ENCODE results near the gene XPR1. TPM values are rescaled to one million over a fixed set of nuclear protein-coding genes. Genes with fewer than 3 reads are reported as not detected.
"Not testable (repeated sequence)": the region's sequence is repeated elsewhere in the genome, so short reads cannot be mapped to it uniquely, and the experiment has no call there.

XPR1 gene
- total and polyA plus RNA-seq, 2 experiments from 2014 or later: 4.9 to 15.6 TPM

GRCh38 chr1:180851995-180852887 lies 220.4 kb downstream of the XPR1 start:
- Histone ChIP-seq H3K9me2 (ENCODE audit: insufficient read depth) (no peaks in the 10 kb centered on the region), H3F3A (ENCODE audit: insufficient read depth) (no peaks in the 10 kb centered on the region), H3K4me1 (ENCODE audit: insufficient read depth) (no peaks in the 10 kb centered on the region), H4K20me1 (ENCODE audit: insufficient read depth) (no peaks in the 10 kb centered on the region), H3K27me3 (replicated peaks; ENCODE audit: insufficient read depth) (no peaks in the 10 kb centered on the region), H3K4me3 (no peak overlapping the region), H3K79me2 (ENCODE audit: insufficient read depth) (no peaks in the 10 kb centered on the region), H3K36me3 (ENCODE audit: low read depth) (no peaks in the 10 kb centered on the region), H2AFZ (no peak overlapping the region), H3K27ac (no peak overlapping the region), H3K9me3 (ENCODE audit: low read depth) (no peaks in the 10 kb centered on the region), H3K4me2 (ENCODE audit: unreplicated experiment) (no peak overlapping the region), H3K9ac (no peak overlapping the region)
- DNase-seq: no peak
- 96% methylated on average over 8 of the region's 8 CpGs for WGBS, 2 experiments (ENCODE audit: low coverage in 1 of 2, low lambda C conversion rate in 2 of 2, missing lambda C conversion rate in 2 of 2)
- TF ChIP-seq EZH2 (IDR thresholded peaks at IDR 0.05; ENCODE audit: insufficient read depth, poor library complexity, severe bottlenecking) (no peak), EZH2phosphoT487 (IDR thresholded peaks at IDR 0.05; ENCODE audit: insufficient read depth, low read depth) (no peak)
- in situ Hi-C loops (cut with MboI): no loop called here

GRCh38 chr1:180854001-180854400 lies 222.2 kb downstream of the XPR1 start:
- H3K4me3 ChIP-seq: no peak overlapping the region
- no peak overlapping the region for H3K27ac ChIP-seq
- in situ Hi-C loops (cut with MboI): no loop called here
- no peak for DNase-seq
- no peaks in the 10 kb centered on the region for H3K4me1 ChIP-seq (ENCODE audit: insufficient read depth)
- no peaks in the 10 kb centered on the region for H3F3A ChIP-seq (ENCODE audit: insufficient read depth)
- H3K9me2 ChIP-seq (ENCODE audit: insufficient read depth): no peaks in the 10 kb centered on the region
- H3K9me3 ChIP-seq (ENCODE audit: low read depth): no peaks in the 10 kb centered on the region
- no peak overlapping the region for H2AFZ ChIP-seq
- TF ChIP-seq EZH2 (IDR thresholded peaks at IDR 0.05; ENCODE audit: insufficient read depth, poor library complexity, severe bottlenecking): no peak
- WGBS, 2 experiments (ENCODE audit: low coverage in 1 of 2, low lambda C conversion rate in 2 of 2, missing lambda C conversion rate in 2 of 2): 79 to 90% methylated on average over 2 of the region's 2 CpGs
- H3K27me3 ChIP-seq (replicated peaks; ENCODE audit: insufficient read depth): no peaks in the 10 kb centered on the region
- H3K4me2 ChIP-seq (ENCODE audit: unreplicated experiment): no peak overlapping the region
- H3K9ac ChIP-seq: no peak overlapping the region
- H3K36me3 ChIP-seq (ENCODE audit: low read depth): no peaks in the 10 kb centered on the region
- H4K20me1 ChIP-seq (ENCODE audit: insufficient read depth): no peaks in the 10 kb centered on the region
- no peaks in the 10 kb centered on the region for H3K79me2 ChIP-seq (ENCODE audit: insufficient read depth)

- no peak for TF ChIP-seq EZH2 (IDR thresholded peaks at IDR 0.05; ENCODE audit: insufficient read depth, poor library complexity, severe bottlenecking)
- no peak for TF ChIP-seq EZH2phosphoT487 (IDR thresholded peaks at IDR 0.05; ENCODE audit: insufficient read depth, low read depth)
- Histone ChIP-seq H3K4me1 (ENCODE audit: insufficient read depth) (no peaks in the 10 kb centered on the region), H3K4me2 (ENCODE audit: unreplicated experiment) (no peak overlapping the region), H3K9me3 (ENCODE audit: low read depth) (no peaks in the 10 kb centered on the region), H3K4me3 (no peak overlapping the region), H3K9ac (no peak overlapping the region), H2AFZ (no peak overlapping the region), H3K9me2 (ENCODE audit: insufficient read depth) (no peaks in the 10 kb centered on the region), H3K27ac (no peak overlapping the region), H3K27me3 (replicated peaks; ENCODE audit: insufficient read depth) (no peaks in the 10 kb centered on the region), H3F3A (ENCODE audit: insufficient read depth) (no peaks in the 10 kb centered on the region), H4K20me1 (ENCODE audit: insufficient read depth) (no peaks in the 10 kb centered on the region), H3K36me3 (ENCODE audit: low read depth) (no peaks in the 10 kb centered on the region), H3K79me2 (ENCODE audit: insufficient read depth) (no peaks in the 10 kb centered on the region)
- no peak for DNase-seq
- 86 to 92% methylated on average over 5 of the region's 5 CpGs for WGBS, 2 experiments (ENCODE audit: low coverage in 1 of 2, low lambda C conversion rate in 2 of 2, missing lambda C conversion rate in 2 of 2)
- in situ Hi-C loops (cut with MboI): no loop called here
These were observed 222.6 kb downstream of the XPR1 start for GRCh38 chr1:180854456-180854855.

- H3K36me3 ChIP-seq (ENCODE audit: low read depth); DNase-seq; H2AFZ ChIP-seq; H3K4me3 ChIP-seq; in situ Hi-C loops (cut with MboI); H3K79me2 ChIP-seq (ENCODE audit: insufficient read depth); H4K20me1 ChIP-seq (ENCODE audit: insufficient read depth); H3F3A ChIP-seq (ENCODE audit: insufficient read depth); H3K27me3 ChIP-seq (replicated peaks; ENCODE audit: insufficient read depth); H3K4me2 ChIP-seq (ENCODE audit: unreplicated experiment); H3K9ac ChIP-seq; H3K9me2 ChIP-seq (ENCODE audit: insufficient read depth); H3K27ac ChIP-seq; H3K9me3 ChIP-seq (ENCODE audit: low read depth); H3K4me1 ChIP-seq (ENCODE audit: insufficient read depth): not testable (repeated sequence)
- 85 to 88% methylated on average over 7 of the region's 7 CpGs for WGBS, 2 experiments (ENCODE audit: low coverage in 1 of 2, low lambda C conversion rate in 2 of 2, missing lambda C conversion rate in 2 of 2)
These were observed 226.3 kb downstream of the XPR1 start for GRCh38 chr1:180857947-180858725.

All from GM23248 (cell line).